KBM-7 (cell line): ENCODE results near the gene APOBEC3B.
"Not testable (repeated sequence)": the region's sequence is repeated elsewhere in the genome, so short reads cannot be mapped to it uniquely, and the experiment has no call there.

ENCODE experiments used
- DNase-seq: peaks from one replicate; pipeline ENCODE4 v3.0.0-alpha.2; 2015
- in situ Hi-C: fragments of 300-500 bp; cut with MboI; formaldehyde crosslinking; loops from 2 replicates; pipeline ENCODE4 v1.14.3; 2020; ENCODE audit warnings: low sequenced_read_pairs, low pct_unique_long_range_greater_than_20kb, mixed read lengths

APOBEC3B gene

GRCh38 chr22:38984784-38985757, 2.9 kb downstream of the APOBEC3B start:
- in situ Hi-C loops, DNase-seq: not testable (repeated sequence)

- DNase-seq, result no peak
- in situ Hi-C loops, result no loop called here
These were observed 4.5 kb downstream of the APOBEC3B start for GRCh38 chr22:38986629-38987028.

- in situ Hi-C loops, result no loop called here
- DNase-seq, result no peak
These were observed 5.2 kb downstream of the APOBEC3B start for GRCh38 chr22:38987171-38987895.

- in situ Hi-C loops, result no loop called here
- no peak for DNase-seq
These were observed 7.3 kb downstream of the APOBEC3B start for GRCh38 chr22:38989466-38989865.

GRCh38 chr22:38992871-38993371, 10.8 kb downstream of the APOBEC3B start:
- DNase-seq, in situ Hi-C loops: not testable (repeated sequence)

- in situ Hi-C loops, result no loop called here
- no peak for DNase-seq
These were observed 14.0 kb downstream of the APOBEC3B start for GRCh38 chr22:38996105-38996504.

- DNase-seq, result no peak
- in situ Hi-C loops, result no loop called here
These were observed 15.4 kb downstream of the APOBEC3B start for GRCh38 chr22:38997518-38997917.

- in situ Hi-C loops, result no loop called here
- peak; percentile 95 for DNase-seq
These were observed 21.1 kb downstream of the APOBEC3B start for GRCh38 chr22:39003165-39003638.

- in situ Hi-C loops, result no loop called here
- no peak for DNase-seq
These were observed 25.0 kb downstream of the APOBEC3B start for GRCh38 chr22:39007177-39007576.

- peak; percentile 83 for DNase-seq
- in situ Hi-C loops, result not testable (repeated sequence)
These were observed 26.2 kb downstream of the APOBEC3B start for GRCh38 chr22:39008271-39008850.

GRCh38 chr22:39010946-39011345, 28.8 kb downstream of the APOBEC3B start:
- in situ Hi-C loops, result no loop called here
- DNase-seq, result no peak

GRCh38 chr22:39012533-39013511, 30.7 kb downstream of the APOBEC3B start:
- in situ Hi-C loops, result no loop called here
- no peak for DNase-seq

- in situ Hi-C loops, DNase-seq: not testable (repeated sequence)
These were observed 31.4 kb downstream of the APOBEC3B start for GRCh38 chr22:39013561-39013941.

- peak; percentile 93 for DNase-seq
- in situ Hi-C loops, result no loop called here
These were observed 32.0 kb downstream of the APOBEC3B start, which contains the start of gene APOBEC3C for GRCh38 chr22:39013942-39014722. APOBEC3C (plus strand) TSS chr22:39014257; CDS start chr22:39014363, 106 bp downstream.

GRCh38 chr22:39014723-39015121, 32.6 kb downstream of the APOBEC3B start:
- in situ Hi-C loops, DNase-seq: not testable (repeated sequence)

GRCh38 chr22:39016592-39016991, 34.4 kb downstream of the APOBEC3B start:
- DNase-seq, result no peak
- in situ Hi-C loops, result no loop called here

- in situ Hi-C loops, result no loop called here
- no peak for DNase-seq
These were observed 35.6 kb downstream of the APOBEC3B start for GRCh38 chr22:39017596-39018365.
